ENCODE data around the gene GALNT6. TPM values are rescaled to one million over a fixed set of nuclear protein-coding genes. Genes with fewer than 3 reads are reported as not detected.

Gene GALNT6
- total RNA-seq, 1 experiment from 2014 or later = 73.0 TPM

DNA sequence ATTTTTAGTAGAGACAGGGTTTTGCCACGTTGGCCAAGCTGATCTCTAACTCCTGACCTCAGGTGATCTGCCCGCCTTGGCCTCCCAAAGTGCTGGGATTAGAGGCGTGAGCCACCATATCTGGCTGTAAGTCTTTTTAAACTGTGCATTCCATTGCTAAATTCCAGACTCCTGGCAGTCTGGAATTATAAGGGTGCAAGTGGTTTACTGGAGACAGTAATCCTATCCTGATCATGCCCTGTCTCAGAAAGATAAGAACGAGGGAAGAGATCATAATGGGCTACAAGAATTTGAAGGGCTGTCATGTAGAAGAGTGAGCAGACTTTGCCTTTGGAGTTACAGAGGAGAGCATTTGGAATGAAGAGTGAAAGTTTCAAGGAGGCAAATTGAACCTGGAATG is 26.6 kb upstream of the GALNT6 start:
- intact Hi-C loops (cut with micrococcal nuclease; ENCODE audit: unreplicated experiment) = no loop called here
- ChIA-PET POLR2A (ENCODE audit: unreplicated experiment) (no interaction called here), CTCF (no interaction called here)
- H3K9me2 ChIP-seq (ENCODE audit: insufficient read depth) = no peaks in the 10 kb centered on the region
- H3K27me3 ChIP-seq (ENCODE audit: insufficient read depth, low read depth) = no peaks in the 10 kb centered on the region
- no peaks in the 10 kb centered on the region for H3K4me1 ChIP-seq (replicated peaks; ENCODE audit: insufficient read depth)
- no peaks in the 10 kb centered on the region for H3K36me3 ChIP-seq (ENCODE audit: low read depth)
- H3F3A ChIP-seq (ENCODE audit: insufficient read depth, low read depth) = no peaks in the 10 kb centered on the region
- no peak overlapping the region for H3K4me2 ChIP-seq
- no peaks in the 10 kb centered on the region for H4K20me1 ChIP-seq (ENCODE audit: insufficient read depth)
- H2AFZ ChIP-seq = no peak overlapping the region
- no peak overlapping the region for H3K4me3 ChIP-seq
- BruUV-seq (replicated peaks) = no TSS peak
- H3K79me2 ChIP-seq (ENCODE audit: low read depth) = no peaks in the 10 kb centered on the region
- no peak overlapping the region for H3K27ac ChIP-seq
- no peaks in the 10 kb centered on the region for H3K9me3 ChIP-seq (ENCODE audit: insufficient read depth, low read depth)
- no peak for DNase-seq
- TF ChIP-seq, protein P1, sequence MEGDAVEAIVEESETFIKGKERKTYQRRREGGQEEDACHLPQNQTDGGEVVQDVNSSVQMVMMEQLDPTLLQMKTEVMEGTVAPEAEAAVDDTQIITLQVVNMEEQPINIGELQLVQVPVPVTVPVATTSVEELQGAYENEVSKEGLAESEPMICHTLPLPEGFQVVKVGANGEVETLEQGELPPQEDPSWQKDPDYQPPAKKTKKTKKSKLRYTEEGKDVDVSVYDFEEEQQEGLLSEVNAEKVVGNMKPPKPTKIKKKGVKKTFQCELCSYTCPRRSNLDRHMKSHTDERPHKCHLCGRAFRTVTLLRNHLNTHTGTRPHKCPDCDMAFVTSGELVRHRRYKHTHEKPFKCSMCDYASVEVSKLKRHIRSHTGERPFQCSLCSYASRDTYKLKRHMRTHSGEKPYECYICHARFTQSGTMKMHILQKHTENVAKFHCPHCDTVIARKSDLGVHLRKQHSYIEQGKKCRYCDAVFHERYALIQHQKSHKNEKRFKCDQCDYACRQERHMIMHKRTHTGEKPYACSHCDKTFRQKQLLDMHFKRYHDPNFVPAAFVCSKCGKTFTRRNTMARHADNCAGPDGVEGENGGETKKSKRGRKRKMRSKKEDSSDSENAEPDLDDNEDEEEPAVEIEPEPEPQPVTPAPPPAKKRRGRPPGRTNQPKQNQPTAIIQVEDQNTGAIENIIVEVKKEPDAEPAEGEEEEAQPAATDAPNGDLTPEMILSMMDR (conservative IDR thresholded peaks at IDR 0.05) = no peak
- TF ChIP-seq EZH2 (IDR thresholded peaks at IDR 0.05; ENCODE audit: low read depth) = no peak

DNA sequence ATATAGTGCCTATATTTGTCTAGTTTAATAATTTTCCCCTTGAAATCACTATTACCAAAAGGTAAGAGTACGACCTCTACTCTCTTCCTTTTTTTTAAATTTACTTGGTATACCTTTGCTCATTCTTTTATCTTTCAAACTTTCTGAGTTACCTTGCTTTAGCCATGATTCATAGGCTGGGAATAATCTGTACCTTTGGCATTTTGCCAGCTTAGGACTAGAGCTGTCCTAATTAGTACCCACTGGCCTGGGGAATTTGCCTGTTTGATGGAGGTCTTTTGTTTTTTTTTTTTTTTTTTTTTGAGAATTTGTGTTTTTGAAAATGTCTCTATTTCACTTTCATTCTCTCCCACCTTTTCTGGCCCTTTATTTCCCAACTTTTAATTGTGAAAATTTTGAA is 24.7 kb upstream of the GALNT6 start:
- Histone ChIP-seq H3K4me3 (no peak overlapping the region), H3K27ac (no peak overlapping the region), H3K27me3 (ENCODE audit: insufficient read depth, low read depth) (no peaks in the 10 kb centered on the region), H3F3A (ENCODE audit: insufficient read depth, low read depth) (no peaks in the 10 kb centered on the region), H3K9me2 (ENCODE audit: insufficient read depth) (no peaks in the 10 kb centered on the region), H3K79me2 (ENCODE audit: low read depth) (no peaks in the 10 kb centered on the region), H4K20me1 (ENCODE audit: insufficient read depth) (no peaks in the 10 kb centered on the region), H3K36me3 (ENCODE audit: low read depth) (no peaks in the 10 kb centered on the region), H3K9me3 (ENCODE audit: insufficient read depth, low read depth) (no peaks in the 10 kb centered on the region), H2AFZ (no peak overlapping the region), H3K4me1 (replicated peaks; ENCODE audit: insufficient read depth) (no peaks in the 10 kb centered on the region), H3K4me2 (no peak overlapping the region)
- intact Hi-C loops (cut with micrococcal nuclease; ENCODE audit: unreplicated experiment) = no loop called here
- ChIA-PET CTCF (interaction anchor here (0.6 kb wide), 1 partner anchor 391 kb away, joined by 8 read pairs; no protein-coding TSS in a partner anchor), POLR2A (ENCODE audit: unreplicated experiment) (no interaction called here)
- DNase-seq = no peak
- no TSS peak for BruUV-seq (replicated peaks)
- no peak for TF ChIP-seq EZH2 (IDR thresholded peaks at IDR 0.05; ENCODE audit: low read depth)
- TF ChIP-seq, protein P1 (conservative IDR thresholded peaks at IDR 0.05) = no peak

DNA sequence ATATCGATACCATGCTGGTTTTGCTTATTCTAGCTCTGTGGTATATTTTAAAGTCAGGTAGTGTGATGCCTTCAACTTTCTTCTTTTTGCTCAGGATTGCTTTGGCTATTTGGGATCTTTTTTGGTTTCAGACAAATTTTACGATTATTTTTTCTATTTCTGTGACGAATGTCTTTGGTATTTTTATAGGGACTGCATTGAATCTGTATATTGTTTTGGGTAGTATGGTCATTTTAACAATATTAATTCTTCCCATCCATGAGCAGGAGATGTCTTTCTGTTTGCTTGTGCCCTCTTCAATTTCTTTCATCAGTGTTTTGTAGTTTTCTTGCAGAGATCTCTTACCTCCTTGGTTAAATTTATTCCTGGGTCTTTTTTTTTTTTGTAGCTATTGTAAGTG is 22.6 kb upstream of the GALNT6 start:
- Histone ChIP-seq H3K79me2 (ENCODE audit: low read depth) (no peaks in the 10 kb centered on the region), H3K4me2 (no peak overlapping the region), H3K9me3 (ENCODE audit: insufficient read depth, low read depth) (no peaks in the 10 kb centered on the region), H3K9me2 (ENCODE audit: insufficient read depth) (no peaks in the 10 kb centered on the region), H3F3A (ENCODE audit: insufficient read depth, low read depth) (no peaks in the 10 kb centered on the region), H3K4me3 (no peak overlapping the region), H3K27ac (no peak overlapping the region), H3K36me3 (ENCODE audit: low read depth) (no peaks in the 10 kb centered on the region), H4K20me1 (ENCODE audit: insufficient read depth) (no peaks in the 10 kb centered on the region), H2AFZ (no peak overlapping the region), H3K4me1 (replicated peaks; ENCODE audit: insufficient read depth) (no peaks in the 10 kb centered on the region), H3K27me3 (ENCODE audit: insufficient read depth, low read depth) (no peaks in the 10 kb centered on the region)
- intact Hi-C loops (cut with micrococcal nuclease; ENCODE audit: unreplicated experiment) = no loop called here
- BruUV-seq (replicated peaks) = no TSS peak
- DNase-seq = no peak
- ChIA-PET CTCF (no interaction called here), POLR2A (ENCODE audit: unreplicated experiment) (interaction anchor here (0.6 kb wide), 1 partner anchor 330 kb away, joined by 4 read pairs; the partner anchor contains the start of gene CSRNP2)
- TF ChIP-seq EZH2 (IDR thresholded peaks at IDR 0.05; ENCODE audit: low read depth) = no peak
- TF ChIP-seq, protein P1 (conservative IDR thresholded peaks at IDR 0.05) = no peak

Data from PC-9 (cell line).